HL-60 (cell line): Measurements from ENCODE around the gene PLSCR3.

Experiments
- DNase-seq, 2 experiments: peaks; one replicate each; pipeline ENCODE4 v3.0.0-alpha.2; 2010 to 2020; ENCODE audit warnings: low read depth in 1 of 2, low spot score in 1 of 2
- H3K27ac ChIP-seq: fragments of 250-450 bp; sonication (Bioruptor Pico); replicated peaks from 2 replicates; pipeline ENCODE4 v1.5.1; 2020; ENCODE audit warnings: mild to moderate bottlenecking, moderate library complexity
- H3K27me3 ChIP-seq: fragments of 250-450 bp; sonication (Bioruptor Pico); 2 replicates; pipeline ENCODE4 v1.5.1; 2021; ENCODE audit warnings: mild to moderate bottlenecking, moderate library complexity; ENCODE audit not compliant: insufficient read depth, poor library complexity, severe bottlenecking
- H3K4me3 ChIP-seq: replicated peaks from 2 replicates; pipeline ENCODE4 v1.5.1; 2011; ENCODE audit warnings: mild to moderate bottlenecking, control low read depth, low read length; ENCODE audit not compliant: insufficient read depth
- GABPA ChIP-seq: IDR thresholded peaks from 2 replicates; pipeline ENCODE4 v1.6.1; 2012; ENCODE audit warnings: low read depth
- POLR2AphosphoS5 ChIP-seq: IDR thresholded peaks from 2 replicates; pipeline ENCODE4 v1.6.1; 2012; ENCODE audit warnings: low read depth
- SPI1 ChIP-seq: IDR thresholded peaks from 2 replicates; pipeline ENCODE4 v1.6.1; 2012; ENCODE audit warnings: low read depth, mild to moderate bottlenecking, borderline replicate concordance
- TF ChIP-seq, protein P1 (sequence below): IDR thresholded peaks from 2 replicates; pipeline ENCODE4 v1.6.1; 2012; ENCODE audit warnings: low read depth; ENCODE audit not compliant: insufficient replicate concordance
- TF ChIP-seq, protein P2 (sequence below): IDR thresholded peaks from one replicate; pipeline ENCODE4 v1.5.1; 2011; ENCODE audit warnings: low read length, control low read depth, inconsistent platforms; ENCODE audit not compliant: insufficient read depth

Gene PLSCR3

DNA sequence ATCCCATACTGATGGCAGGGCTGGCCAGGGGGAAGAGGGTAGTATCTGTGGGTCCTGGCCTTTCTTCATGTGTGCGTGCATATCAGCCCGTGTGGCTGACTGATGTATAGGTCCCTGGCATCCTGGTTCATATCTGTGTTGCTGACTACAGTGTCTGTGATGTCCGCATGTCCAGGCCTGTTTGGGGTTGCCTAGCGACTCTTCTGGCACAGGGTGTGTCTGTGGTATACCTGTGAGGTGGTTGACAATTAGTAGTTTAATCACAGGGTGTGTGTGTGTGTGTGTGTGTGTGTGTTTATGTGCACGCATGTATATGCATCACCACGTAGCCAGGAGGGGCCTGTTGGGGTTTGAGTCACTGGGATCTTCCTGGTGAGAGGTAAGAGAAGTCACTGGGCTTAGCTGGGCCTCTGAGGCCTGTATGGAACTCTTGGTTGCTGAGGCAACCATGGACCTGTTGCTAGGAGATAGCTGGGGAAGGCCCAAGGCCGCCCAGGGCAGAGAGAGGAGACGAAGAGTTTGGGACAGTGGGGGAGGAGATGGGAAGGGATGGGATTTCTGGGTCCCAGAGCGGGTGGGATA is 40.0 kb downstream of the PLSCR3 start:
- DNase-seq, result no peak
- TF ChIP-seq SPI1 (no peak), POLR2AphosphoS5 (no peak), GABPA (no peak)
- TF ChIP-seq, protein P1, sequence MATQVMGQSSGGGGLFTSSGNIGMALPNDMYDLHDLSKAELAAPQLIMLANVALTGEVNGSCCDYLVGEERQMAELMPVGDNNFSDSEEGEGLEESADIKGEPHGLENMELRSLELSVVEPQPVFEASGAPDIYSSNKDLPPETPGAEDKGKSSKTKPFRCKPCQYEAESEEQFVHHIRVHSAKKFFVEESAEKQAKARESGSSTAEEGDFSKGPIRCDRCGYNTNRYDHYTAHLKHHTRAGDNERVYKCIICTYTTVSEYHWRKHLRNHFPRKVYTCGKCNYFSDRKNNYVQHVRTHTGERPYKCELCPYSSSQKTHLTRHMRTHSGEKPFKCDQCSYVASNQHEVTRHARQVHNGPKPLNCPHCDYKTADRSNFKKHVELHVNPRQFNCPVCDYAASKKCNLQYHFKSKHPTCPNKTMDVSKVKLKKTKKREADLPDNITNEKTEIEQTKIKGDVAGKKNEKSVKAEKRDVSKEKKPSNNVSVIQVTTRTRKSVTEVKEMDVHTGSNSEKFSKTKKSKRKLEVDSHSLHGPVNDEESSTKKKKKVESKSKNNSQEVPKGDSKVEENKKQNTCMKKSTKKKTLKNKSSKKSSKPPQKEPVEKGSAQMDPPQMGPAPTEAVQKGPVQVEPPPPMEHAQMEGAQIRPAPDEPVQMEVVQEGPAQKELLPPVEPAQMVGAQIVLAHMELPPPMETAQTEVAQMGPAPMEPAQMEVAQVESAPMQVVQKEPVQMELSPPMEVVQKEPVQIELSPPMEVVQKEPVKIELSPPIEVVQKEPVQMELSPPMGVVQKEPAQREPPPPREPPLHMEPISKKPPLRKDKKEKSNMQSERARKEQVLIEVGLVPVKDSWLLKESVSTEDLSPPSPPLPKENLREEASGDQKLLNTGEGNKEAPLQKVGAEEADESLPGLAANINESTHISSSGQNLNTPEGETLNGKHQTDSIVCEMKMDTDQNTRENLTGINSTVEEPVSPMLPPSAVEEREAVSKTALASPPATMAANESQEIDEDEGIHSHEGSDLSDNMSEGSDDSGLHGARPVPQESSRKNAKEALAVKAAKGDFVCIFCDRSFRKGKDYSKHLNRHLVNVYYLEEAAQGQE, result no peak
- TF ChIP-seq, protein P2, sequence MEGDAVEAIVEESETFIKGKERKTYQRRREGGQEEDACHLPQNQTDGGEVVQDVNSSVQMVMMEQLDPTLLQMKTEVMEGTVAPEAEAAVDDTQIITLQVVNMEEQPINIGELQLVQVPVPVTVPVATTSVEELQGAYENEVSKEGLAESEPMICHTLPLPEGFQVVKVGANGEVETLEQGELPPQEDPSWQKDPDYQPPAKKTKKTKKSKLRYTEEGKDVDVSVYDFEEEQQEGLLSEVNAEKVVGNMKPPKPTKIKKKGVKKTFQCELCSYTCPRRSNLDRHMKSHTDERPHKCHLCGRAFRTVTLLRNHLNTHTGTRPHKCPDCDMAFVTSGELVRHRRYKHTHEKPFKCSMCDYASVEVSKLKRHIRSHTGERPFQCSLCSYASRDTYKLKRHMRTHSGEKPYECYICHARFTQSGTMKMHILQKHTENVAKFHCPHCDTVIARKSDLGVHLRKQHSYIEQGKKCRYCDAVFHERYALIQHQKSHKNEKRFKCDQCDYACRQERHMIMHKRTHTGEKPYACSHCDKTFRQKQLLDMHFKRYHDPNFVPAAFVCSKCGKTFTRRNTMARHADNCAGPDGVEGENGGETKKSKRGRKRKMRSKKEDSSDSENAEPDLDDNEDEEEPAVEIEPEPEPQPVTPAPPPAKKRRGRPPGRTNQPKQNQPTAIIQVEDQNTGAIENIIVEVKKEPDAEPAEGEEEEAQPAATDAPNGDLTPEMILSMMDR, result no peak
- H3K27me3 ChIP-seq, result no peaks in the 10 kb centered on the region
- H3K4me3 ChIP-seq, result no peak overlapping the region
- no peak overlapping the region for H3K27ac ChIP-seq

DNA sequence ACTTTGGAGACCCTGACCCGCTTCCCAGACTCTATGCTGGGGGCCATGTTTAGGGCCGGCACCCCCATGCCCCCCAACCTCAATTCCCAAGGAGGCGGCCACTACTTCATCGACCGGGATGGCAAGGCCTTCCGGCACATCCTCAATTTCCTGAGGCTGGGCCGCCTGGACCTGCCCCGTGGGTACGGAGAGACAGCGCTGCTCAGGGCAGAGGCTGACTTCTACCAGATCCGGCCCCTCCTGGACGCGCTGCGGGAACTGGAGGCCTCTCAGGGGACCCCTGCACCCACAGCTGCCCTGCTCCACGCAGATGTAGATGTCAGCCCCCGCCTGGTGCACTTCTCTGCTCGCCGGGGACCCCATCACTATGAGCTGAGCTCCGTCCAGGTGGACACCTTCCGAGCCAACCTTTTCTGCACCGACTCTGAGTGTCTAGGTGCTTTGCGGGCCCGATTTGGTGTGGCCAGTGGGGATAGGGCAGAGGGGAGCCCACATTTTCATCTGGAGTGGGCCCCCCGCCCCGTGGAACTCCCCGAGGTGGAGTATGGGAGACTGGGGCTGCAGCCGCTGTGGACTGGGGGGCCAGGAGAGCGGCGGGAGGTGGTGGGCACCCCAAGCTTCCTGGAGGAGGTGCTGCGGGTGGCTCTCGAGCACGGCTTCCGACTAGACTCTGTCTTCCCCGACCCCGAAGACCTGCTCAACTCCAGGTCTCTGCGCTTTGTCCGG is 41.3 kb downstream of the PLSCR3 start:
- Histone ChIP-seq H3K27ac (no peak overlapping the region), H3K27me3 (no peaks in the 10 kb centered on the region), H3K4me3 (no peak overlapping the region)
- no peak for DNase-seq
- TF ChIP-seq, protein P2, result no peak
- TF ChIP-seq POLR2AphosphoS5, result no peak
- TF ChIP-seq GABPA, result no peak
- TF ChIP-seq, protein P1, result no peak
- no peak for TF ChIP-seq SPI1

DNA sequence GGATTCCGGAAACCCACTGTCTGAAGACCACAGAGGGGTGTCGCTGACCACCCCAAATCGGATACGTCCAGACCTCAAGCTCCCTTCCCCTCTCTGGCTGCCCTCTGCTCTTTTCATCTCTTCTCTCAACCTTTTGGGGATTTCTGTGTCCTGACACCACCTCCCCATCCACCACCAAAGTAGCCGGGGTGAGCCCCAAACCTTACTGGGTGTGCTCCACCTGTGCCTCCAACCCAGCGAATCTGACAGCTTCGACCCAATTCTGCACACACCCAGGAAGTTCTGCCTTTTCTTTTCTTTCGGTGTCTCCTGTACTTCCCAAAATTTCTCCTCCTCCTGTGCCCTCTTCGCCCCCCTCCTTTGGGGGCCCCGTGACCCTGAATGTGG is 41.8 kb downstream of the PLSCR3 start:
- no peak for DNase-seq
- Histone ChIP-seq H3K27me3 (no peaks in the 10 kb centered on the region), H3K27ac (no peak overlapping the region), H3K4me3 (no peak overlapping the region)
- TF ChIP-seq, protein P2, result no peak
- TF ChIP-seq GABPA (no peak), SPI1 (no peak), POLR2AphosphoS5 (no peak)
- TF ChIP-seq, protein P1, result no peak
